NCI-H1092 (cell line): ENCODE measurements around the gene VAV1.
"Not testable (repeated sequence)": the region's sequence is repeated elsewhere in the genome, so short reads cannot be mapped to it uniquely, and the experiment has no call there.

Source experiments
- DNase-seq: peaks from one replicate; lab custom pipeline; 2025; lab: John Stamatoyannopoulos, UW

Gene VAV1

DNA sequence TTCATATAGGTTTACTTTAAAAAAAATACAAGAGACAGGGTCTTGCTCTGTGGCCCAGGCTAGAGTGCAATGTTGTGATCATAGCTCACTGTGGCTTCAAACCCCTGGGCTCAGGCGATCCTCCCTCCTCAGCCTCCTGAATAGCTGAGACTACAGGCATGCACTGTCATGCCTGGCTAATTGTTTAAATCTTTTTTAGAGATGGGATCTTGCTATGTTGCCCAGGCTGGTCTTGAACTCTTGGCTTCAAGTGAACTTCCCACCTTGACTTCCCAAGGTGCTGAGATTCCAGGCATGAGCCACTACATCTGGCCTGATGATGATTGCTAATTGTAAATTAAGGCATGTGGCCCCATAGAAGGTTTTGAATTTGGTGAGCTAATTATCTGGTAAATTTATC, 79.5 kb downstream of the VAV1 start:
- DNase-seq, result no peak

DNA sequence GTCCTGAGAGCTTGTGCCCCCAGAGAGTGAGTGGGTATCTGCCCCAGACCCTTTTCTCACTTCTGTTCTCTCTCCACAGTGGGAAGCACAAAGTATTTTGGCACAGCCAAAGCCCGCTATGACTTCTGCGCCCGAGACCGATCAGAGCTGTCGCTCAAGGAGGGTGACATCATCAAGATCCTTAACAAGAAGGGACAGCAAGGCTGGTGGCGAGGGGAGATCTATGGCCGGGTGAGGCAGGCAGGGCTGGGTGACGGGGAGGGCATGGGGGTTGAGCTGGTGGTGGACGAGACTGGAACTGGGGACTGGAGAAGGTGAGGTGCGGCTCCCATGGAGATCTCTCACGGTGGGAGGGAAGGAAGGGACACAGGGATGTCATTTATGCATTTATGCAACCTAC, 81.4 kb downstream of the VAV1 start:
- no peak for DNase-seq

DNA sequence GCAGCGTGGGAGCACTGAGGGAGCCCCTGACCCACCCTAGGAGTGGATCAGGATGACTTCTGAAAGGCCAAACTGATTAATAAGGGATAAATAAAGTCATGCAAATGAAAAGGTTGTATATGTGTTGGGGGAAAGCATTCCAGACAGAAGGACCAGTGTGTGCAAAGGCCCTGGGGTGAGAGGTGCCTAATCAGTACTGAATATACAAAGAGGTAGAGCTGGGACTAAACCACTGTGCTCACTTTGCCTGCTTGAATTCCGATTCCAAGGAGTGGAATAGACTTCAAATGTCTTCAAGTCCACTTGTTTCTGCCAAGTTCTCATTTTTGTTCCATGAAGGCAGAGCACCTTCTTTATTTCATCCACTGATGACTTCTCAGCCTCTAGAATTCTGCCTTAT, 82.2 kb downstream of the VAV1 start:
- DNase-seq, result no peak

DNA sequence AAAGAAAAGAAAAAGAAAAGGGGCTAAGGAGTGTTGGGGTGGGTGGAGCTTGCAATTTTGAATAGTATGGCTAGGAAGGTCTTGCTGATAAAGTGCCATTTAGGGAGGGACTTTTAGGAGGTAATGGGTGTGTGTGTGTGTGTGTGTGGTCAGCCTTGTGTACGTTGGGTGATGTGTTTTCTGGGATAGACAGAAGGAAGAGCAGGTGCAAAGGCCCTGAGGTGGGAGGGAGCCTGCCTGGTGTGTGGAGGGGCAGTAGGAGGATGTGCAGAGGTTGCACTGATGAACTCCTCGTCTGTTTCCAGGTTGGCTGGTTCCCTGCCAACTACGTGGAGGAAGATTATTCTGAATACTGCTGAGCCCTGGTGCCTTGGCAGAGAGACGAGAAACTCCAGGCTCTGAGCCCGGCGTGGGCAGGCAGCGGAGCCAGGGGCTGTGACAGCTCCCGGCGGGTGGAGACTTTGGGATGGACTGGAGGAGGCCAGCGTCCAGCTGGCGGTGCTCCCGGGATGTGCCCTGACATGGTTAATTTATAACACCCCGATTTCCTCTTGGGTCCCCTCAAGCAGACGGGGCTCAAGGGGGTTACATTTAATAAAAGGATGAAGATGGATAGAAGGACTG, 84.4 kb downstream of the VAV1 start:
- no peak for DNase-seq

DNA sequence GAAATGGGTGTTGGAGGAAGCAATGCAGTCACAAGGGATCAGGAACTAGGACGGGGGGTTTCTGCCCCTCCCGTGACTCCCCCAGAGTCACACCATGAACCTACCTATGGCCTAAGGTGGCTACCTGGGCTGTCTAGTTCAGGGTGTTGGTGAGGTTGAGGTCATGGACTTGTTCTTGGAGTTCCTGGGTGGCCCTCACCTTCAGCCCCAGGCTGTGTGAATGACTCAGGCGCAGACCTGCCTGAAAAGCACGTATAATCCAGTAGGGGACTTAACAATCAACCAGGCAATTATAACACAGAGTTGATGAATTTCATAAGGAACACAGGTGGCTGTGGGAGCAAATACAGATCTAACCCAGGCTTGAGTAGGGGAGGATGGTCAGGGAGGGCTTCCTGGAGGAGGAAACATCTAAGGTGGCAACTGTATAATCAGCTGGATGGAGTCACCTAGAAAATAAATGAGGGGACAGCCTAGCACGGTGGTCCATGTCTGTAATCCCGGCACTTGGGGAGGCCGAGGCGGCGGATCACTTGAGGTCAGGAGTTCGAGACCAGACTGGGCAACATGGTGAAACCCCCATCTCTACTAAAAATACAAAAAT, 89.3 kb downstream of the VAV1 start:
- DNase-seq, result no peak

DNA sequence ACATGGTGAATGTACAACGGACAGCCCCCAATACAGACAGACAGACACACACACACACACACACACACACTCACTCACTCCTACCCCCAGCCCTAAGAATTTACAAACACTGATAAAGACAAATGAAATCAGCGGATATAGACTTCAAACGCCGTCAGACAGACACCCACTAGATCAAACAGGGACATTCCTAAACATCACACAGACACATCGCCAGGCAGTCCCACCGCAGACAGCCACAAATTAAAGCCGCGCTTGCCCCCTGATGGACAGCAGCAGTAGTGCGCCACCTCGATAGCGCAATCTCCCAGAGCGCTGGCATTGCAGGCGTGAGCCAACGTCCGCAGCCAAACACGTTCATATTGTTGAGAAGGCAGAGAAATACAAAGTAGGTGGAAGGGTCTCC, 90.2 kb downstream of the VAV1 start:
- peak; percentile 7 for DNase-seq

DNA sequence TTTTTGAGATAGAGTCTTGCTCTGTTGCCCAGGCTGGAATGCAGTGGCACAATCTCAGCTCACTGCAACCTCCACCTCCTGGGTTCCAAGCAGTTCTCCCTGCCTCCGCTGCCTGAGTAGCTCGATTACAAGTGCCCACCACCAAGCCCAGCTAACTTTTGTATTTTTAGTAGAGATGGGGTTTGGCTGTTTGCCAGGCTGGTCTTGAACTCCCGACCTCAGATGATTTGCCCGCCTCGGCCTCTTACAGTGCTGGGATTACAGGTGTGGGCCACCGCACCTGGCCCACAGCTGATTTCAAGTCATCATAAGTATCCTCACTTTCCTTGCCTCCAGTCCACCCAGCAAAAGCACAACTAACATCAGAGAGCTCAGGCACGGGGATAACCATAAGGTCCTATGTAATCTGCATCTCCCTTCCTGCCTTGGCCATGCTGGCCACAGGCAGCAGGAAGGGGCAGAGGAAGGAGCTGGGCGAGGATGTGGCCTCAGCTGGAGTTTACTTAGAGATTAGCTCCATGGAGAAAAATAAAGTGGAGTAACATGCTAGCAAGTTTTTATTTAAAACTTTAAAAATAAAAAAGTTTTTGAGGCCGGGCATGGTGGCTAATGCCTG, 91.9 kb downstream of the VAV1 start:
- DNase-seq, result no peak

DNA sequence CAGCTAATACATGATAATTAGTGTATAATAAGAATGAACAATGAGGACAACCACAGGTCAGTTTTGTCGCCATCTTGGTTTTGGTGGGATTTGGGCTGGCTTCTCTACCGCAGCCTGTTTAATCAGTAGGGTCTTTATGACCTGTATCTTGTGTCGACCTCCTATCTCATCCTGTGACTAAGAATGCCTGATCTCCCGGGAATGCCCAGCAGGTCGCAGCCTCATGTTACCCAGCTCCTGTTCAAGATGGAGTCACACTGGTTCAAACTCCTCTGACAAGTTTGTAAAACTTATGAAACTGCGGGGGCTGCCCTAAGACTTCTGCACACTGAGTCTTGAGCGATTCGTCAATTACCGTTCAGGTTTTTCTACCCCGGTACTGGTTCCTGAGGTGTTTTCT, 93.3 kb downstream of the VAV1 start:
- no peak for DNase-seq

DNA sequence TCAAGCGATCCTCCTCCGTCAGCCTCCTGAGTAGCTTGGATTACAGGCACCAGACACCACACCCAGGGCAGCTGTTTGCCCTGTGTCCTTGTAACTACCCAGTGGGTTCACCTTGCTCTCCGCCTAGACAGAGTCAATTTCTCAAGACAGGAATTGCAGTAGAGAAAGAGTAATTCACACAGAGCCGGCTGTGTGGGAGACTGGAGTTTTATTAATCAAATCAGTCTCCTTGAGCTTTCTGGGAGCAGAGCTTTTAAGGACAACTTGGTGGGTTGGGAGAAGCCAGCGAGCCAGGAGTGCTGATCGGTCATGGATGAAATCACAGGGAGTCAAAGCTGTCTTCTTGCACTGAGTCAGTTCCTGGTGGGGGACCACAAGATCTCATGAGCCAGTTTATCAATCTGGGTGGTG, 94.2 kb downstream of the VAV1 start:
- DNase-seq, result no peak

DNA sequence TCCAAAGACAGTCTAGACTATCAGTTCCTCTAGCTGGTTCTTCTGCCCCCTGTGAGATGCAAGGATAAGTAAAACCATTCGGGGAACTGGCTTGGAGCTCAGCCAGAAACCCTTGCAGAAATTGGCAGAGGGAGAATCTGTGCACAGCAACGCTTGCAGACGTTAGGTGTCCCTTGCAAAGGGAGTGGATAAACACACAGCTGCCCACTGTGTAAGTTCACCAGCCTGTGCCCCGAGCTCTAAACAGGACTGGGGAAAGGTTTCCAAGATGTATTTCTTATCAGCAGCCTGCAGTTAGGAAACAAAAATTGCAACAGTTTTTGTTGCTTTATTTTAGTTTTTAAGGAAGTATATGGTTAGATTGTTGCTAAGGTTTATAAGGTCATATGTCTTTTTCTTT, 95.8 kb downstream of the VAV1 start:
- DNase-seq, result peak; percentile 1

DNA sequence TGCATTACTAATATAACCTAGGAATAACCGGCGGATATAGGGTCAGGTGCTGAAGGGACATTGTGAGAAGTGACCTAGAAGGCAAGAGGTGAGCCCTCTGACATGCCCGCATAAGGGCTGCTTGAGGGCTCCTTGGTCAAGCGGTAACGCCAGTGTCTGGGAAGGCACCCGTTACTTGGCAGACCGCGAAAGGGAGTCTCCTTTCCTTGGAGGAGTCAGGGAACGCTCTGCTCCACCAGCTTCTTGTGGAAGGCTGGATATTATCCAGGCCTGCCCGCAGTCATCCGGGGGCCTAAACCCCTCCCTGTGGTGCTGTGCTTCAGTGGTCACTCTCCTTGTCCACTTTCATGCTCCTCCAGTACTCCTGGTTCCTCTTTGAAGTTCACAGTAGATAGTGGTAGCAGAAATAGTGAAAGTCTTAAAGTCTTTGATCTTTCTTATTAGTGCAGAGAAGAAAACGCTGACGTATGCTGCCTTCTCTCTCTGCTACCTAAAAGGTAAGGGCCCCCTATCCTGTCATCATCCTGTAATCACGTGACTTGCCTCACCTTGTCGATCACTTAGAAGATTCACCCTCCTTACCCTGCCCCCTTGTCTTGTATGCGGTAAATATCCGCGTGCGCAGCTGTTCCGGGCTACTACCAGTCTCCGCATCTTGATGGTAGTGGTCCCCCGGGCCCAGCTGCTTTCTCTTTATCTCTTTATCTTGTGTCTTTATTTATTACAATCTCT, 96.8 kb downstream of the VAV1 start:
- not testable (repeated sequence) for DNase-seq

DNA sequence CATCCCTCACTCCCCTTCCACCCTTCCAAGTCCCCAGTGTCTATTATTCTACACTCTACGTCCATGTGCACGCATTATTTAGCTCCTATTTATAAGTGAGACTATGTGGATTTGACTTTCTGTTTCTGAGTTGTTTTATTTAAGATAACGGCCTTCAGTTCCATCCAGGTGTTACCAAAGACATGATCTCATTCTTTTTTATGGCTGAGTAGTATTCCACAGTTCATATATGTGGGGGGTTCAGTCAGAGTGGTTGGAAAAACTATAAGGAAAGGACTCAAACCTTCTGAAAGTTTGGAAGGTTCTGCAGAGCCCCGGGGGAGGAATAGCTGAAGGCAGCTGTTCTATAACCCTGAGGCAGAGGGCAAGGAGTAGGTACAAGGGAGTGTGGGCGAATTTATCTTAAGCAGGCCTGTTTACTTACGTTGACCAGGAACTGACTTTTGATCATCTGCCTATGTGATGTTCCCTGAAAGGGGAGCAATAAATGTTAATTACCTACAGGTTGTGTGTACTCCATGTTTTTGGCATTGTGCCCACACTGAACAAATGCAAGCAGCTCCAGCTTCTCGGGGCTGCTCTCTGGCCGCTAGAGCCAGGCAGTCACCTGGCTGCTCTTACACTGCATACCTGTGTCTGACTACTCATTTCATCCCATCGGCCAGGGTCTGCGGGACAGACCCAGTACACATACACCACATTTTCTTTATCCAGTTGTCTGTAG, 101.4 kb downstream of the VAV1 start:
- no peak for DNase-seq

DNA sequence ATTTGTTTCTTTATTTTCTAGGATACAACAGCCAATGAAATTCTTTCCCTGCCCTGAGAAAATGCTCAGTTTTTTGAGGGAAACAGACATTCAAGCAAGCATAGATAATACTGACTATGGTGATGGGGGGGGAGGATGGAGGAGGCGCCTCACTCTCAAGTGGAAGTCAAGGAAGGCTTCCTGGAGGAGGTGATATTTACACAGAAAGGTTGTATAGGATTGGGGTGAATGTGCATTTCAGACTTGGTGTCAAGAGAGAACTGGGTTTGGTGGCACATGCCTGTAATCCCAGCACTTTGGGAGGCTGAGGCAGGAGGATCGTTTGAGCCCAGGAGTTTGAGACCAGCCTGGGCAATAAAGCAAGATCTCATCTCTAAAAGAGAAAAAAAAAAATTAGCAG, 102.7 kb downstream of the VAV1 start:
- DNase-seq, result no peak

DNA sequence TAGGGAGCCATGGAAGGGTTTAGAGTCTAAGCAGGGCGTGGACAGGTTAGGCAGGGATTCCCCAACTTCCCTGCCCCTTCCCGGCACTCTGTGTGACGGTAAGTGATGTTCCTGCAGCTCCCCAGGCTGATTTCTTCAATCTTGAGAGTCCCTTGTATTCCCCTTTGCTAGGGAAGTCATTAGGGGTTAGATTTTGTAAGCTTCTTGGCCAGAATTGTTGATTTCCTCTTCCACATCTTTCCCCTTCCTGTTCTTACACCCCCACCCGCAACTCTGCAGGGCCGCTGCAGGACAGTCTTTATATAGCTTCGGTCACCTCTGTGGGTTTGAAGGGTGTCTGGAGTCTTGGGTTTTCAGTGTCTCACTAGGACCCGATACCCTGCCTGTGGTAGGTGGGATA, 104.2 kb downstream of the VAV1 start:
- no peak for DNase-seq

DNA sequence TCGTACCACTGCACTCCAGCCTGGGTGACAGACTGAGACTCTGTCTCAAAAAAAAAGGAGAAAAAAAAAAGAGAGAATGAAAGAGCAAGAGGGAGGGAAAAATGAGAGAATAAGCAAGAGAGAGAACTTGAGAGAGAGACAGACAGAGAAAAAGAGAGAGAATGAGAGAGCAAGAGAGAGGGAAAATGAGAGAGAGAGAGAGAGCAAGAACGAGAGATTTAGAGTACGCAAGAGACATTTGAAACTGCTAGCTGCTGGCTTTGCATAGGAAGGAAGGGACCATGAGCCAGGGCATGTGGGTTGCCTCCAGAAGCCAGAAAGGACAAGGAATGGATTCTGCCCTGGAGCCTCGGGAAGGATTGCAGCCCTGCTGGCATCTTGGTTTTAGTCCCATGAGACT, 105.3 kb downstream of the VAV1 start:
- no peak for DNase-seq

DNA sequence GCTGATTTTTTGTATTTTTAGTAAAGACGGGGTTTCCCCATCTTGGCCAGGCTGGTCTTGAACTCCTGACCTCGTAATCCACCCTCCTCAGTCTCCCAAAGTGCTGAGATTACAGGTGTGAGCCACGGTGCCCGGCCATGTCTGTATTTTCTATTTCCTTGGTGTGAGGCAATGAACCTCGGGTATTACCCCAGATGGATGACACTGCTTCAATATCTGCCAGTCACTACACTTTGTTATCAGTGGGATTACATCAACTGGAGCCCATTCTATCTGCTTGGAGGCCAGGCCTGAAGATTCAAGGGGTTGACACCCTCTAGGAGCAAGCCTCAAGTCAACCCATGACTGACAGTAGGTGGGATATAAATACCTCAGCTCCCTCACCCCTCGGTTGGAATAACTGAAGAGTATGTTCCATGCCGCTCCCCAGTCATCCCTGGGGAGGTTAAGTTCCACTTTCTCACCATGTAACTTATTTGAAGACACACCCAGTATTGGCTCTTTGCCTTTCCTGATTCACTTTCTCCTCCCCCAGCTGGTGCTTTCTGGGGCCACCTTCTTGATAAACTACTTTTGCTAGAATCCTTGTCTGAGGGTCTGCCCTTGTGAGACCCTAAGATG, 113.9 kb downstream of the VAV1 start:
- no peak for DNase-seq

DNA sequence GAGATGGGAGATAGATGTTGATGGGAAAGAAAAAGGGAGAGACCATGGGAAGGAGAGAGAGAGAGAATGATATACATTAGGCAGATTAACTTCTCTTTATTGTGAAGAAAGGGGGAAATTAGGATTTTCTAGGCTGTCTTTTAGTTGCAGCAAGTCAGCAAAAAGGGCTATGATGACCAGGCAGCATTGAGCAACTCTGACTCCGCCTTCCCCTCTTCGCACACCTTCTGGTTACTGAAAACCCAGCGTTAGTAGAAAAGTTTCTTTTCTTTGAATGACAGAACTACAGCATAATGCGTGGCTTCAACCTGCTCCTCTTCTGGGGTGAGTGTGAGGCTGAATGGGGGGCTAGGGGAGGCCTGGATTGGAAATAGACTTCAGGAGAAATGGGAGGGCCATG, 114.8 kb downstream of the VAV1 start, which contains the start of gene ADGRE1:
TSS of gene ADGRE1 (plus strand) at position 264 of the 400 bp plus-strand sequence. CDS start at position 294, 30 bp downstream.
- DNase-seq, result no peak

DNA sequence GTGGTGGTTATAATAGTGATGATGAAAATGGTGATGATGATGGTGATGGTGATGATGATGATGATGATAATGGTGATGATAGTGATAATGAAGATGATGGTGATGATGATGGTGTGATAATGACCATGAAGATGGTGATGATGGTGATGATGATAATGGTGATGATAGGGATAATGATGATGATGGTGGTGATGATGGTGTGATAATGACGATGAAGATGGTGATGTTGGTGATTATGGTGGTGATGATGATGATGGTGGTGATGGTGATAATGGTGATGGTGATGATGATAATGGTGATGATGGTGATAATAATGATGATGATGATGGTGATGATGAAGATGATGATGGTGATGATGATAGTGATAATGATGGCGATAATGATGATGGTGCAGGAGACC, 116.5 kb downstream of the VAV1 start:
- no peak for DNase-seq

DNA sequence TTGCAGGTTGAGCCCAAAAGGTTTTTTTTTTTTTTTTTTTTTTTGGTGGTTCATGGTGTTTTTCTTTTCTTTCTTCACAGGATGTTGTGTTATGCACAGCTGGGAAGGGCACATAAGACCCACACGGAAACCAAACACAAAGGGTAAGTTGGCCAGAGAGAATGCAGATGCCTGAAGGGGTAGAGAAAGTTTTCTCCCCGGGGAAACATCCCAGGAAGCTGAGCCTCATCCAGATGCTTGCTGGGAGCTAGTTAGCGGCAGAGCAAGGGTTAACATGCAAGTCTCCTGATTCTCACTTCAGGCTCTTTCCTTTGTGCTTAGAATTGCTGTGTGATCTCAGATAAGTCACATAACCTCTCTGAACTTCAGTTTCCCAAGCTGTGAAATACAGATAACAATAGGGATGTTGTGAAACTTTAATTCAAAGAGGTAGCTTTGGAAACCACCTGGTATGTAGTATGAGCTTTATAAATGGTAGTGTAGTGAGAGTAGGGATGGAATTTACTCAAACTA, 117.9 kb downstream of the VAV1 start:
- DNase-seq, result no peak

DNA sequence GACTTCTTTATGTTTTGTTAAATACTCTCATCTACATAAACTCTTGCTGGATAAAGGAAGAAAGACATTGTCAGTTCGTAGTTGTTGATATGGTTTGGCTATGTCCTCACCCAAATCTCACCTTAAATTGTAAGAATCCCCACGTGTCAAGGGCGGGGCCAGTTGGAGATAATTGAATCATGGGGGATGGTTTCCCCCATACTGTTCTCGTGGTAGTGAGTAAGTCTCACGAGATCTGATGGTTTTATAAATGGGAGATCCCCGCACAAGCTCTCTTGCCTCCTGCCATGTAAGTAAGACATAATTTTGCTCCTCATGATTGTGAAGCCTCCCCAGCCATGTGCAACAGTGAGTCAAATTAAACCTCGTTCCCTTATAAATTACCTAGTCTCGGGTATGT, 118.4 kb downstream of the VAV1 start:
- DNase-seq, result no peak

DNA sequence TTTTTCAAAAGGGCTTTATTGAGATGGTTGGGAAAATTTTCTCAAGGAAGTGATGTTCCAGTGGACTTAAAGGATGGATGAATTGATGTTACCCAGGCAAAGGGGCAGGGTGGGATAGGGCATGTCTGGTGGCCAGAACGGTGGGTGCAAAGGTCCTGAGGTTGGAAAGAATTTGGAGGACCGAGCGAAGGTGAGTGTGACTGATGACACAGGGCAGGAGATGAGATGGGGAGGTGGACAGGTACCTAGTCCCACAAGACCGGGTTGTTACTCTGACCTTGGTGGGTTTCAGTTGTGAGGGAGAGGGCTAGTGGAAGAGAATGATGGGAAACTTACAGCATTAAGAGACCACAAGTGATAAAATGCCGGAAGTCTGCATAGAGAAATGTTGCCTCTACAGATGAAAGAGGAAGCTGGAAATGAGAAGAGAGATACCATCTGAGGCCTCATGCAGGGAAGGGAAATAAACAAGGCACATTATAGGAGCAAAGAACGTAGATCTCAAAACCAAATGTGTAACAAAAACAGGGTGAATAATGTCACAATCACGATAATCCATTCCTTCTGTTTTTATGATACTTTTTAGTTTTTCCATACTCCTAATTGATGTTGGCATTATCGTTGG, 119.4 kb downstream of the VAV1 start:
- DNase-seq, result no peak
